Astrocyte (in vitro differentiated cells and primary cell): ENCODE measurements around the gene NTN1. TPM values are rescaled to one million over a fixed set of nuclear protein-coding genes. Genes with fewer than 3 reads are reported as not detected.

Experiments used
- DNase-seq: peaks from one replicate; pipeline ENCODE4 v3.0.0-alpha.2; 2010; ENCODE audit warnings: low read depth
- FAIRE-seq: peaks from 2 replicates; lab custom pipeline; 2011; peaks lifted over from hg19 to GRCh38; lab: Jason Lieb, UNC
- H2AFZ ChIP-seq: 2 replicates; pipeline ENCODE4 v1.6.0; 2012; ENCODE audit warnings: low read depth, low read length, inconsistent platforms
- H3K27ac ChIP-seq: 2 replicates; pipeline ENCODE4 v1.5.1; 2011; ENCODE audit warnings: low read depth, low read length, inconsistent platforms
- H3K27me3 ChIP-seq: 2 replicates; pipeline ENCODE4 v1.6.0; 2011; ENCODE audit warnings: low read length, inconsistent platforms; ENCODE audit not compliant: insufficient read depth
- H3K36me3 ChIP-seq: 2 replicates; pipeline ENCODE4 v1.5.1; 2011; ENCODE audit warnings: low read length, inconsistent platforms; ENCODE audit not compliant: insufficient read depth
- H3K4me1 ChIP-seq: 2 replicates; pipeline ENCODE4 v1.5.1; 2011; ENCODE audit warnings: low read length, inconsistent platforms; ENCODE audit not compliant: insufficient read depth
- H3K4me2 ChIP-seq: 2 replicates; pipeline ENCODE4 v1.6.0; 2012; ENCODE audit warnings: low read length, inconsistent platforms
- H3K4me3 ChIP-seq: 2 replicates; pipeline ENCODE4 v1.5.1; 2011; ENCODE audit warnings: low read depth, mild to moderate bottlenecking, low read length, inconsistent platforms; ENCODE audit not compliant: insufficient read depth
- H3K79me2 ChIP-seq: 2 replicates; pipeline ENCODE4 v1.6.0; 2012; ENCODE audit warnings: mild to moderate bottlenecking, low read length, inconsistent platforms; ENCODE audit not compliant: insufficient read depth
- H3K9ac ChIP-seq: 2 replicates; pipeline ENCODE4 v1.6.0; 2012; ENCODE audit warnings: mild to moderate bottlenecking, low read length, inconsistent platforms
- H3K9me3 ChIP-seq: 2 replicates; pipeline ENCODE4 v1.5.1; 2012; ENCODE audit warnings: low read depth, mild to moderate bottlenecking, low read length, inconsistent platforms; ENCODE audit not compliant: insufficient read depth
- H4K20me1 ChIP-seq: 2 replicates; pipeline ENCODE4 v1.6.0; 2012; ENCODE audit warnings: low read length, inconsistent platforms; ENCODE audit not compliant: insufficient read depth
- H3K27ac Mint-ChIP-seq: one replicate; pipeline ENCODE4 v1.8.0; 2021; ENCODE audit warnings: mild to moderate bottlenecking, mixed read lengths; ENCODE audit not compliant: unreplicated experiment
- H3K27me3 Mint-ChIP-seq: one replicate; pipeline ENCODE4 v1.8.0; 2021; ENCODE audit warnings: low read depth, mixed read lengths; ENCODE audit not compliant: unreplicated experiment
- H3K36me3 Mint-ChIP-seq: one replicate; pipeline ENCODE4 v1.8.0; 2021; ENCODE audit warnings: low read depth, mixed read lengths; ENCODE audit not compliant: unreplicated experiment
- H3K4me1 Mint-ChIP-seq: one replicate; pipeline ENCODE4 v1.8.0; 2021; ENCODE audit warnings: low read depth, mixed read lengths; ENCODE audit not compliant: unreplicated experiment
- H3K4me3 Mint-ChIP-seq: one replicate; pipeline ENCODE4 v1.8.0; 2021; ENCODE audit warnings: mild to moderate bottlenecking, moderate library complexity, mixed read lengths; ENCODE audit not compliant: unreplicated experiment
- H3K9me3 Mint-ChIP-seq: one replicate; pipeline ENCODE4 v1.8.0; 2021; ENCODE audit warnings: mild to moderate bottlenecking, mixed read lengths; ENCODE audit not compliant: unreplicated experiment
- CTCF ChIP-seq: IDR thresholded peaks from 2 replicates; pipeline ENCODE4 v1.5.1; 2011; ENCODE audit warnings: low read depth, mild to moderate bottlenecking, inconsistent platforms, low read length, moderate library complexity; ENCODE audit not compliant: insufficient read depth
- EZH2 ChIP-seq: IDR thresholded peaks from 2 replicates; pipeline ENCODE4 v1.6.1; 2012; ENCODE audit warnings: mild to moderate bottlenecking, low read length, inconsistent platforms; ENCODE audit not compliant: insufficient read depth
- total RNA-seq: library from RNA; stranded (reverse); gene quantifications from 2 replicates; pipeline ENCODE4 v1.2.1, GENCODE V29; 2021

The NTN1 gene
- total RNA-seq, 1 donor from 2014 or later = 9.8 TPM

- no peaks in the 10 kb centered on the region for H4K20me1 ChIP-seq
- no peak overlapping the region for H2AFZ ChIP-seq
- no peaks in the 10 kb centered on the region for H3K9me3 ChIP-seq
- no peak overlapping the region for H3K4me2 ChIP-seq
- no peak for DNase-seq
- H3K27me3 ChIP-seq = no peaks in the 10 kb centered on the region
- H3K9me3 Mint-ChIP-seq = peaks cover 16% of the 10 kb centered on the region
- no peaks in the 10 kb centered on the region for H3K79me2 ChIP-seq
- H3K4me3 ChIP-seq = no peak overlapping the region
- no peaks in the 10 kb centered on the region for H3K4me1 Mint-ChIP-seq
- no peaks in the 10 kb centered on the region for H3K36me3 ChIP-seq
- H3K36me3 Mint-ChIP-seq = peaks cover 3% of the 10 kb centered on the region
- H3K27ac ChIP-seq = no peak overlapping the region
- no peak overlapping the region for H3K4me3 Mint-ChIP-seq
- H3K27ac Mint-ChIP-seq = no peak overlapping the region
- no peak for FAIRE-seq
- H3K27me3 Mint-ChIP-seq = peaks cover 29% of the 10 kb centered on the region
- H3K4me1 ChIP-seq = no peaks in the 10 kb centered on the region
- TF ChIP-seq EZH2 = no peak
- TF ChIP-seq CTCF = no peak
- no peak overlapping the region for H3K9ac ChIP-seq
These were observed 174.1 kb downstream of the NTN1 start for GRCh38 chr17:9195411-9195810.

GRCh38 chr17:9195961-9196670, 174.8 kb downstream of the NTN1 start:
- no peak overlapping the region for H3K27ac Mint-ChIP-seq
- H3K4me1 Mint-ChIP-seq = no peaks in the 10 kb centered on the region
- no peak overlapping the region for H3K4me3 Mint-ChIP-seq
- Histone ChIP-seq H3K9ac (no peak overlapping the region), H3K79me2 (no peaks in the 10 kb centered on the region), H3K27me3 (no peaks in the 10 kb centered on the region), H3K4me1 (no peaks in the 10 kb centered on the region), H3K4me3 (no peak overlapping the region), H4K20me1 (no peaks in the 10 kb centered on the region), H3K4me2 (no peak overlapping the region), H2AFZ (no peak overlapping the region), H3K36me3 (no peaks in the 10 kb centered on the region), H3K9me3 (no peaks in the 10 kb centered on the region), H3K27ac (no peak overlapping the region)
- peaks cover 36% of the 10 kb centered on the region for H3K27me3 Mint-ChIP-seq
- FAIRE-seq (no peak), DNase-seq (no peak)
- TF ChIP-seq EZH2 (no peak), CTCF (no peak)
- H3K9me3 Mint-ChIP-seq = peaks cover 16% of the 10 kb centered on the region
- H3K36me3 Mint-ChIP-seq = peaks cover 3% of the 10 kb centered on the region
